Measurements from ENCODE around the gene OSBPL8.

DNA sequence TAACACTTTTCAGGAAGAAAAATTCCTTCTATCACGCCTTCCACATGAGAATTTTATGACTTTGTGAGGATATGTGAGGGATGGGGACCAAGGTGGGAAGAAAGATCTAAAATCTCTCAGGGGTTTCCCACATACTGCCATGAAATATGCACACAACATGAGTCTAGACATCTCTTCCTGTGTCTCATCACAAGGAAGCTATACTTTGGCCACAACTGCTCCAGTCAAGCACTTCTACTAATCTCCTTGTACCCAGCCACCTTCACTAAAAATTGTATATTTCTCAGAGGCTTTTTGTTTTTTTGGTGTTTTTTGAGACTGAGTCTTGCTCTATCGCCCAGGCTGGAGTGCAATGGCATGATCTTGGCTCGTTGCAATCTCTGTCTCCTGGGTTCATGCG lies 3.2 kb downstream of the OSBPL8 start:
- TF ChIP-seq, protein P1, sequence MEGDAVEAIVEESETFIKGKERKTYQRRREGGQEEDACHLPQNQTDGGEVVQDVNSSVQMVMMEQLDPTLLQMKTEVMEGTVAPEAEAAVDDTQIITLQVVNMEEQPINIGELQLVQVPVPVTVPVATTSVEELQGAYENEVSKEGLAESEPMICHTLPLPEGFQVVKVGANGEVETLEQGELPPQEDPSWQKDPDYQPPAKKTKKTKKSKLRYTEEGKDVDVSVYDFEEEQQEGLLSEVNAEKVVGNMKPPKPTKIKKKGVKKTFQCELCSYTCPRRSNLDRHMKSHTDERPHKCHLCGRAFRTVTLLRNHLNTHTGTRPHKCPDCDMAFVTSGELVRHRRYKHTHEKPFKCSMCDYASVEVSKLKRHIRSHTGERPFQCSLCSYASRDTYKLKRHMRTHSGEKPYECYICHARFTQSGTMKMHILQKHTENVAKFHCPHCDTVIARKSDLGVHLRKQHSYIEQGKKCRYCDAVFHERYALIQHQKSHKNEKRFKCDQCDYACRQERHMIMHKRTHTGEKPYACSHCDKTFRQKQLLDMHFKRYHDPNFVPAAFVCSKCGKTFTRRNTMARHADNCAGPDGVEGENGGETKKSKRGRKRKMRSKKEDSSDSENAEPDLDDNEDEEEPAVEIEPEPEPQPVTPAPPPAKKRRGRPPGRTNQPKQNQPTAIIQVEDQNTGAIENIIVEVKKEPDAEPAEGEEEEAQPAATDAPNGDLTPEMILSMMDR (IDR thresholded peaks at IDR 0.05), result no peak
- no peak for TF ChIP-seq POLR2AphosphoS5 (IDR thresholded peaks at IDR 0.05)
- no peak for TF ChIP-seq EP300 (IDR thresholded peaks at IDR 0.05)
- no peak for TF ChIP-seq POLR2A (IDR thresholded peaks at IDR 0.05; ENCODE audit: low read depth)

All from esophagus muscularis mucosa (tissue), 4 donors.